LNCAP (cell line): ENCODE measurements around the gene CAPN3.

Experiments used
- CTCF ChIP-seq: fragments of 450-650 bp; IDR thresholded peaks from 2 replicates; pipeline ENCODE4 v1.5.1; 2017; ENCODE audit warnings: mild to moderate bottlenecking

CAPN3 gene

GRCh38 chr15:42373274-42373673 lies 14.0 kb downstream of the CAPN3 start:
- no peak for TF ChIP-seq CTCF

GRCh38 chr15:42373936-42374335 lies 14.6 kb downstream of the CAPN3 start:
- TF ChIP-seq CTCF = no peak

GRCh38 chr15:42374810-42375209 lies 15.5 kb downstream of the CAPN3 start:
- no peak for TF ChIP-seq CTCF

GRCh38 chr15:42375252-42375651 lies 16.0 kb downstream of the CAPN3 start:
- TF ChIP-seq CTCF = no peak

- TF ChIP-seq CTCF = no peak
Observed at GRCh38 chr15:42375941-42376340, 16.6 kb downstream of the CAPN3 start.

- TF ChIP-seq CTCF = no peak
Observed at GRCh38 chr15:42378011-42378410, 18.7 kb downstream of the CAPN3 start.

GRCh38 chr15:42384597-42384996 lies 25.3 kb downstream of the CAPN3 start:
- TF ChIP-seq CTCF = no peak

- peak; percentile 92 for TF ChIP-seq CTCF
Observed at GRCh38 chr15:42385206-42385979, 26.1 kb downstream of the CAPN3 start.
